Ascending aorta (tissue), 2 donors: ENCODE data around the gene PIEZO2. TPM values are rescaled to one million over a fixed set of nuclear protein-coding genes. Genes with fewer than 3 reads are reported as not detected.

Experiments
- DNase-seq, 2 donors: peaks; one replicate each; pipeline ENCODE4 v3.0.0-alpha.2; 2019; ENCODE audit warnings: low spot score in 2 of 2
- H3K27ac ChIP-seq, 2 donors: fragments of 200-600 bp; sonication (generic); one replicate each; pipeline ENCODE4 v1.5.1; 2016 to 2017; ENCODE audit warnings: mild to moderate bottlenecking in 1 of 2
- H3K27me3 ChIP-seq: fragments of 200-600 bp; sonication (generic); one replicate; pipeline ENCODE4 v1.5.1; 2017
- H3K36me3 ChIP-seq, 2 donors: fragments of 200-600 bp; sonication (generic); one replicate each; pipeline ENCODE4 v1.5.1; 2016
- H3K4me1 ChIP-seq, 2 donors: fragments of 200-600 bp; sonication (generic); one replicate each; pipeline ENCODE4 v1.5.1; 2016 to 2017; ENCODE audit warnings: mild to moderate bottlenecking in 1 of 2
- H3K4me3 ChIP-seq, 2 donors: fragments of 200-600 bp; sonication (generic); one replicate each; pipeline ENCODE4 v1.5.1; 2016 to 2017; ENCODE audit warnings: mild to moderate bottlenecking in 1 of 2
- H3K9me3 ChIP-seq, 2 donors: fragments of 200-600 bp; sonication (generic); one replicate each; pipeline ENCODE4 v1.5.1; 2016
- intact Hi-C: fragments of 100-400 bp; cut with DNase I; formaldehyde crosslinking; loops from one replicate; pipeline ENCODE4 v1.15.1; 2023
- total RNA-seq: library from RNA; depleted of rRNA; stranded (reverse); fragments of >200 nt; gene quantifications from one replicate; pipeline ENCODE4 v1.1.0, GENCODE V29; 2016
- TF ChIP-seq, protein P1 (sequence below), 3 experiments: fragments of 200-600 bp in 2 of 3; fragments of 450-650 bp in 1 of 3; sonication (generic) in 2 of 3; IDR thresholded peaks; one replicate each; pipeline ENCODE4 v1.5.1; 2016 to 2019; ENCODE audit warnings: antibody characterized with exemption in 3 of 3, mild to moderate bottlenecking in 1 of 3, moderate library complexity in 1 of 3

The PIEZO2 gene
- total RNA-seq, 1 donor from 2014 or later: 3.1 TPM

- TF ChIP-seq, protein P1, sequence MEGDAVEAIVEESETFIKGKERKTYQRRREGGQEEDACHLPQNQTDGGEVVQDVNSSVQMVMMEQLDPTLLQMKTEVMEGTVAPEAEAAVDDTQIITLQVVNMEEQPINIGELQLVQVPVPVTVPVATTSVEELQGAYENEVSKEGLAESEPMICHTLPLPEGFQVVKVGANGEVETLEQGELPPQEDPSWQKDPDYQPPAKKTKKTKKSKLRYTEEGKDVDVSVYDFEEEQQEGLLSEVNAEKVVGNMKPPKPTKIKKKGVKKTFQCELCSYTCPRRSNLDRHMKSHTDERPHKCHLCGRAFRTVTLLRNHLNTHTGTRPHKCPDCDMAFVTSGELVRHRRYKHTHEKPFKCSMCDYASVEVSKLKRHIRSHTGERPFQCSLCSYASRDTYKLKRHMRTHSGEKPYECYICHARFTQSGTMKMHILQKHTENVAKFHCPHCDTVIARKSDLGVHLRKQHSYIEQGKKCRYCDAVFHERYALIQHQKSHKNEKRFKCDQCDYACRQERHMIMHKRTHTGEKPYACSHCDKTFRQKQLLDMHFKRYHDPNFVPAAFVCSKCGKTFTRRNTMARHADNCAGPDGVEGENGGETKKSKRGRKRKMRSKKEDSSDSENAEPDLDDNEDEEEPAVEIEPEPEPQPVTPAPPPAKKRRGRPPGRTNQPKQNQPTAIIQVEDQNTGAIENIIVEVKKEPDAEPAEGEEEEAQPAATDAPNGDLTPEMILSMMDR (IDR thresholded peaks at IDR 0.05): no peak
Measured at GRCh38 chr18:10713409-10713808, 436.0 kb downstream of the PIEZO2 start.

DNA sequence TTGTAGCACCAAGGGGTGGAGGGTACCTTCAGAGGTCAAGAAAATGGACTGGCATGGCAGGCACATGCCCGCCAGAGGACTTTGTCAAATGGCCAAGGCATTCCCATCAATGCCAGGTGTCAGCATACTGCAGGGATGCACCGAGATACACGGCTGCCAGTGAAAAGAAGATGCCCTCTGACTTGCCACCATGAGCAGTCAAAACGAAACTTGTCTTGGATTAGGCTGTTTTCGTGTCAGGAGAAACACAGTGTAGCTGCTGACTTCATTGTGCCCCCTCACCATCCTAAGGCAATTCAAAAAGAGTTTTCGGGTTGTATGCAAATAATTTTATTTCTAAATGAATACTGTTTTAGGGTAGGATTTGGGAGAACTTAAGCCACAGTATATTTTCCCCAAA is 442.1 kb downstream of the PIEZO2 start:
- Histone ChIP-seq H3K4me1 (no peaks in the 10 kb centered on the region), H3K27me3 (no peaks in the 10 kb centered on the region), H3K4me3 (no peak overlapping the region), H3K27ac (no peak overlapping the region), H3K9me3 (no peaks in the 10 kb centered on the region), H3K36me3 (no peaks in the 10 kb centered on the region)
- no peak for DNase-seq
- TF ChIP-seq, protein P1 (IDR thresholded peaks at IDR 0.05): no peak
- intact Hi-C loops: no loop called here

More at GRCh38 chr18:10713409-10713808, 436.0 kb downstream of the PIEZO2 start:
- Histone ChIP-seq H3K27me3 (no peaks in the 10 kb centered on the region), H3K36me3 (no peaks in the 10 kb centered on the region), H3K4me1 (no peaks in the 10 kb centered on the region), H3K9me3 (no peaks in the 10 kb centered on the region), H3K4me3 (no peak overlapping the region), H3K27ac (no peak overlapping the region)
- no peak for DNase-seq
- intact Hi-C loops: no loop called here

GRCh38 chr18:10705786-10706185 is 443.6 kb downstream of the PIEZO2 start:
- DNase-seq: no peak
- Histone ChIP-seq H3K27me3 (no peaks in the 10 kb centered on the region), H3K36me3 (no peaks in the 10 kb centered on the region), H3K4me3 (no peak overlapping the region), H3K4me1 (no peaks in the 10 kb centered on the region), H3K9me3 (no peaks in the 10 kb centered on the region), H3K27ac (no peak overlapping the region)
- TF ChIP-seq, protein P1 (IDR thresholded peaks at IDR 0.05): no peak
- intact Hi-C loops: no loop called here

DNA sequence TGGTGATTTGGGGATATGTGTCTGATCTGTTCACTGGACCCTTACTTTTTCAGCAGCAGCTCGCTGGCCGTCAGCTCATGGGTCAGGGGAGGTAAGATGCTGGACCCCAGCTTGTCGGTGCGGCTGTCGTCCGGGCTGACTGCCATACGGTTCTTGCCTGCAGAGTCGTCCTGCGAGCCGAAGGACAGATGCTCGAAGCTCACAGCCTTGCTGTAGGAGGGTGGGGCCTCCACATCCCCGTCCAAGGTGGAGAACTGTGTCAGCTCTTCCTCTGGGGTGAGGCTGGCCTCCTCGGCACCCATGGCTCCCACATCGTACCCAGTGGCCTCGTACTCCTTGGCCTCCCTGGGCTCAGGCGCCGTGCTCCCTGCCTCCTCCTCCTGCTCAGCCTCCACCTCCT is 444.1 kb downstream of the PIEZO2 start:
- Histone ChIP-seq H3K27ac (no peak overlapping the region), H3K9me3 (no peaks in the 10 kb centered on the region), H3K36me3 (no peaks in the 10 kb centered on the region), H3K27me3 (no peaks in the 10 kb centered on the region), H3K4me3 (no peak overlapping the region), H3K4me1 (no peaks in the 10 kb centered on the region)
- intact Hi-C loops: no loop called here
- TF ChIP-seq, protein P1 (IDR thresholded peaks at IDR 0.05): no peak
- no peak for DNase-seq

GRCh38 chr18:10702206-10702605 is 447.2 kb downstream of the PIEZO2 start:
- Histone ChIP-seq H3K36me3 (no peaks in the 10 kb centered on the region), H3K4me1 (no peaks in the 10 kb centered on the region), H3K27me3 (no peaks in the 10 kb centered on the region), H3K27ac (no peak overlapping the region), H3K9me3 (no peaks in the 10 kb centered on the region), H3K4me3 (no peak overlapping the region)
- TF ChIP-seq, protein P1 (IDR thresholded peaks at IDR 0.05): no peak
- intact Hi-C loops: no loop called here
- DNase-seq: no peak

DNA sequence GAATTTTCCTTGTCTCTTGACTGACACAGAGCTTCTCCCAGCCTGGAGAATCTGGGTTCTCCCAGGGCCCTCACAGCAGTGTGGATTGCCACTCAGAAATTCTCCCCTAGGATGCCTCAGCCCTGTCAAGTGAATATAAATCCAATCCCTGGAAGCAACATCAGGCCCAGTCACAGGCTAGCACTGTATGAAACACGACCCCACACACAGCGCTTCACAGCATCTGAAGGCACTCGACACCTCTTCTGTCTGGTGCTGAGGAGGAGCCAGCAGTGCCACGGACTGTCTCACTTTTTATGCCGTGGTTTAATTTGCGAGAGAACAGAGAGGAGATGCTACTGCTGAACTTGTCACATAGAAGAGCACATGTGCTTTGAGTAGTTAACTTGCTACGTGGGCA is 459.0 kb downstream of the PIEZO2 start:
- H3K36me3 ChIP-seq: no peaks in the 10 kb centered on the region
- TF ChIP-seq, protein P1 (IDR thresholded peaks at IDR 0.05): no peak
- H3K4me1 ChIP-seq: no peaks in the 10 kb centered on the region
- intact Hi-C loops: no loop called here
- H3K9me3 ChIP-seq: no peaks in the 10 kb centered on the region
- H3K4me3 ChIP-seq: no peak overlapping the region
- no peak overlapping the region for H3K27ac ChIP-seq
- DNase-seq: no peak
- no peaks in the 10 kb centered on the region for H3K27me3 ChIP-seq
